Measurements from ENCODE around the gene VIT. TPM values are rescaled to one million over a fixed set of nuclear protein-coding genes. Genes with fewer than 3 reads are reported as not detected.

Gene VIT
- total and polyA plus RNA-seq, 4 donors, result 0.17 to 0.94 (median 0.32) TPM

- H3K9me3 ChIP-seq (ENCODE audit: control insufficient read depth in 4 of 4, insufficient read depth in 3 of 4, low read length in 3 of 4), result no peaks in the 10 kb centered on the region
- ATAC-seq (ENCODE audit: insufficient read depth, low FRiP score) (no peak), DNase-seq (no peak)
- WGBS, 2 donors, result 81 to 90% methylated on average over 3 of the region's 3 CpGs
- H3K27ac ChIP-seq (ENCODE audit: low read depth in 1 of 2, low read length in 1 of 2), result no peak overlapping the region
- TF ChIP-seq CTCF (IDR thresholded peaks at IDR 0.05; ENCODE audit: control extremely low read depth, extremely low read depth), result no peak
- H3K4me3 ChIP-seq, result no peak overlapping the region
- no peaks in the 10 kb centered on the region for H3K27me3 ChIP-seq (ENCODE audit: control insufficient read depth in 3 of 3, insufficient read depth in 3 of 3, low read length in 2 of 3)
- H3K36me3 ChIP-seq (ENCODE audit: control insufficient read depth in 4 of 4, insufficient read depth in 4 of 4, low read length in 4 of 4), result no peaks in the 10 kb centered on the region
- H3K4me1 ChIP-seq (ENCODE audit: control insufficient read depth in 5 of 5, insufficient read depth in 5 of 5, low read length in 5 of 5), result no peaks in the 10 kb centered on the region
- no peak overlapping the region for H3K9ac ChIP-seq (ENCODE audit: insufficient read depth in 1 of 2, low read length in 2 of 2)
These were observed 75.2 kb downstream of the VIT start for GRCh38 chr2:36771671-36772070.

DNA sequence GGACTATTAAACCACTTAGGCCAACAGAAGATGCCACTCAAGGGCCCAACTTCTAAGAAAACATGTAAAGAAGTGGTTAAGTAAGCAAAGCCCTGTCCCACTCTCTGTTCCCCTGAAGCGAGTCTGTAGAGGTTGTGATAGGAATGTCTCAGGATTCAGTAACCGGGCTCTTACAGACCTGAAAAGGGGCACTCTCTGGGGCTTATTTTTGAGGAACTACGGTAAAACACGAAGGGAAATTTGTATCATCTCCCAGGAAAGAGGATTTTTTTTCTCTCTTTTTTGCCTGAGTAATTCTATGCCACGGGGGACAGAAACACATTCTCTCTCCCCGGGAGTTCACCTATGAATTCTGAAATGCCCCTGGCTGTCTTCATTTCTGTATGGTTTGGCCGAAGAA lies 77.4 kb downstream of the VIT start:
- ATAC-seq (ENCODE audit: insufficient read depth, low FRiP score) (no peak), DNase-seq (no peak)
- Histone ChIP-seq H3K27me3 (ENCODE audit: control insufficient read depth in 3 of 3, insufficient read depth in 3 of 3, low read length in 2 of 3) (no peaks in the 10 kb centered on the region), H3K36me3 (ENCODE audit: control insufficient read depth in 4 of 4, insufficient read depth in 4 of 4, low read length in 4 of 4) (no peaks in the 10 kb centered on the region), H3K4me3 (no peak overlapping the region), H3K9me3 (ENCODE audit: control insufficient read depth in 4 of 4, insufficient read depth in 3 of 4, low read length in 3 of 4) (no peaks in the 10 kb centered on the region), H3K27ac (ENCODE audit: low read depth in 1 of 2, low read length in 1 of 2) (no peak overlapping the region), H3K4me1 (ENCODE audit: control insufficient read depth in 5 of 5, insufficient read depth in 5 of 5, low read length in 5 of 5) (no peaks in the 10 kb centered on the region), H3K9ac (ENCODE audit: insufficient read depth in 1 of 2, low read length in 2 of 2) (no peak overlapping the region)
- 75 to 82% methylated on average over 7 of the region's 7 CpGs for WGBS, 2 donors
- TF ChIP-seq CTCF (IDR thresholded peaks at IDR 0.05; ENCODE audit: control extremely low read depth, extremely low read depth), result no peak

- H3K9me3 ChIP-seq (ENCODE audit: control insufficient read depth in 4 of 4, insufficient read depth in 3 of 4, low read length in 3 of 4), result no peaks in the 10 kb centered on the region
- WGBS, 2 donors, result 82 to 93% methylated on average over 3 of the region's 3 CpGs
- H3K27ac ChIP-seq (ENCODE audit: low read depth in 1 of 2, low read length in 1 of 2), result no peak overlapping the region
- DNase-seq (no peak), ATAC-seq (ENCODE audit: insufficient read depth, low FRiP score) (no peak)
- no peak overlapping the region for H3K4me3 ChIP-seq
- no peaks in the 10 kb centered on the region for H3K27me3 ChIP-seq (ENCODE audit: control insufficient read depth in 3 of 3, insufficient read depth in 3 of 3, low read length in 2 of 3)
- no peaks in the 10 kb centered on the region for H3K4me1 ChIP-seq (ENCODE audit: control insufficient read depth in 5 of 5, insufficient read depth in 5 of 5, low read length in 5 of 5)
- no peak for TF ChIP-seq CTCF (IDR thresholded peaks at IDR 0.05; ENCODE audit: control extremely low read depth, extremely low read depth)
- no peaks in the 10 kb centered on the region for H3K36me3 ChIP-seq (ENCODE audit: control insufficient read depth in 4 of 4, insufficient read depth in 4 of 4, low read length in 4 of 4)
- no peak overlapping the region for H3K9ac ChIP-seq (ENCODE audit: insufficient read depth in 1 of 2, low read length in 2 of 2)
These were observed 78.8 kb downstream of the VIT start for GRCh38 chr2:36775261-36775660.

GRCh38 chr2:36775806-36776205 lies 79.3 kb downstream of the VIT start:
- H3K27me3 ChIP-seq (ENCODE audit: control insufficient read depth in 3 of 3, insufficient read depth in 3 of 3, low read length in 2 of 3), result no peaks in the 10 kb centered on the region
- H3K4me1 ChIP-seq (ENCODE audit: control insufficient read depth in 5 of 5, insufficient read depth in 5 of 5, low read length in 5 of 5), result no peaks in the 10 kb centered on the region
- H3K27ac ChIP-seq (ENCODE audit: low read depth in 1 of 2, low read length in 1 of 2), result no peak overlapping the region
- DNase-seq (no peak), ATAC-seq (ENCODE audit: insufficient read depth, low FRiP score) (no peak)
- no peak for TF ChIP-seq CTCF (IDR thresholded peaks at IDR 0.05; ENCODE audit: control extremely low read depth, extremely low read depth)
- H3K9ac ChIP-seq (ENCODE audit: insufficient read depth in 1 of 2, low read length in 2 of 2), result no peak overlapping the region
- no peak overlapping the region for H3K4me3 ChIP-seq
- H3K36me3 ChIP-seq (ENCODE audit: control insufficient read depth in 4 of 4, insufficient read depth in 4 of 4, low read length in 4 of 4), result no peaks in the 10 kb centered on the region
- WGBS, 2 donors, result 92% methylated on average over 4 of the region's 4 CpGs
- H3K9me3 ChIP-seq (ENCODE audit: control insufficient read depth in 4 of 4, insufficient read depth in 3 of 4, low read length in 3 of 4), result no peaks in the 10 kb centered on the region

Measured in lung (tissue), 12 donors.